Transverse colon (tissue), 3 donors: ENCODE results near the gene NEO1.

Source experiments
- EP300 ChIP-seq: sonication (generic); formaldehyde crosslinking; IDR thresholded peaks from one replicate; pipeline ENCODE4 v1.6.1; 2017; ENCODE audit warnings: antibody characterized with exemption, low read depth
- POLR2A ChIP-seq: fragments of 450-650 bp; IDR thresholded peaks from one replicate; pipeline ENCODE4 v1.6.1; 2016; ENCODE audit warnings: antibody characterized with exemption, mild to moderate bottlenecking, moderate library complexity
- TF ChIP-seq, protein P1 (sequence below), 5 experiments: fragments of 200-600 bp in 3 of 5; fragments of 450-650 bp in 2 of 5; sonication (generic) in 3 of 5; IDR thresholded peaks; 1 replicate in 2 of 5; 2 replicates in 3 of 5; pipeline ENCODE4 v1.5.1; 2016 to 2017; ENCODE audit warnings: antibody characterized with exemption in 5 of 5, inconsistent platforms in 3 of 5, mild to moderate bottlenecking in 2 of 5, moderate library complexity in 1 of 5

DNA sequence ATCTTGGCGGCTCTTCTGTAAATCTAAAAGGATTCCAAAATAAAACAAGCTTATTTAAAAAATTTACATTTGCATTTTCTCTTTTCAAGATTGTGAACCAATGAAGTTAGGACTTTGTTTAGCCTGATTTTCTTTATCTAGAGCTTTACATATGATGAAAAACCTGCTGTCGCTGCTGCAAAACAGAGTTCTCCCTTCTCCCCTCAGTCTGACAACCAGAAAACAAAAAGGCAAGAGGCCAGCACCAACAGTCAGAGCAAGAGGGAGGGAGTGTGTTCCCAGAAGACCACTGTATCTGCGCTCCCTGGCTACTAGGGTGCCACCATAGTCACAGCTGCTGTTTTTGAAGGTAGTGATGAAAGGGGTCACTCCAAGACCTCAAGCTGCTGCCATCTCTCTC lies 33.1 kb upstream of the NEO1 start:
- TF ChIP-seq, protein P1, sequence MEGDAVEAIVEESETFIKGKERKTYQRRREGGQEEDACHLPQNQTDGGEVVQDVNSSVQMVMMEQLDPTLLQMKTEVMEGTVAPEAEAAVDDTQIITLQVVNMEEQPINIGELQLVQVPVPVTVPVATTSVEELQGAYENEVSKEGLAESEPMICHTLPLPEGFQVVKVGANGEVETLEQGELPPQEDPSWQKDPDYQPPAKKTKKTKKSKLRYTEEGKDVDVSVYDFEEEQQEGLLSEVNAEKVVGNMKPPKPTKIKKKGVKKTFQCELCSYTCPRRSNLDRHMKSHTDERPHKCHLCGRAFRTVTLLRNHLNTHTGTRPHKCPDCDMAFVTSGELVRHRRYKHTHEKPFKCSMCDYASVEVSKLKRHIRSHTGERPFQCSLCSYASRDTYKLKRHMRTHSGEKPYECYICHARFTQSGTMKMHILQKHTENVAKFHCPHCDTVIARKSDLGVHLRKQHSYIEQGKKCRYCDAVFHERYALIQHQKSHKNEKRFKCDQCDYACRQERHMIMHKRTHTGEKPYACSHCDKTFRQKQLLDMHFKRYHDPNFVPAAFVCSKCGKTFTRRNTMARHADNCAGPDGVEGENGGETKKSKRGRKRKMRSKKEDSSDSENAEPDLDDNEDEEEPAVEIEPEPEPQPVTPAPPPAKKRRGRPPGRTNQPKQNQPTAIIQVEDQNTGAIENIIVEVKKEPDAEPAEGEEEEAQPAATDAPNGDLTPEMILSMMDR (IDR thresholded peaks at IDR 0.05): no peak
- TF ChIP-seq POLR2A (no peak), EP300 (no peak)
